HG03045 (cell line): ENCODE results near the gene PDE4D.

Source experiments
- ATAC-seq: cut with Tn5 transposase; IDR thresholded peaks from one replicate; pipeline ENCODE4 v1.9.1; 2021; ENCODE audit warnings: mild to moderate bottlenecking, moderate library complexity; ENCODE audit not compliant: unreplicated experiment

Gene PDE4D

DNA sequence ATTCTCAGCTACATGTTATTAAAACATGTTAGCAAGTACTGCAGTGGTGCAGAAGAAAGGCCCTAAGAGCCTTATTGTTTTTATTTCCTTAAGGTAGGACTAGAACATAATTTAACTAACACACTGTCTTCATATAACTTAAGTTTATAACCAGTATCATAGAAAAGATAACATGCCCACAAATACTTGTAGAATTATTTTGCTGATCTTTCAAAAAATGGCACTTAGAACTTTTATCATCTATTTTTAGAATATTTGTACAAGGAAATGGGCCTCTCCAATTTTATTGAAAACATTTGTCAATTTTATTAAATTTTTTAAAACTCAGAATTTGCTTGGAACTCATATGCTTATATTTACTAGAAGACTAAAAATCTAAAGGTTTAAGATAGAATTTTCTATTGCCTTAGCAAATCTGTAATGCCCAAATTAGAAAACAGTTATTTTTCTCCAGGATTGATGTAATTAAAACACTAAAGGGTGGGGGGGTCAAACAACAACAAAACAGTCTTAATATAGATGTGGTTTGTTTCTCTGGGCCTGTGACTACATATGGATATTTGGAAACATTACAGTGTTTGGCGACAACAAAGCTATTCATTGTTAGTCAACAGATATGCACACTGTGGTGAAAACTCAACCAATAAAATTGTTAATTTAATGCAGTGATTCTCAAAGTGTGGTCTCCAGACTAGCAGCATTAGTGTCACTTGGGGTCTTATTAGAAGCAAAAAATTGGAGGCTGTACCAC lies 360.4 kb downstream of the PDE4D start:
- ATAC-seq: no peak

DNA sequence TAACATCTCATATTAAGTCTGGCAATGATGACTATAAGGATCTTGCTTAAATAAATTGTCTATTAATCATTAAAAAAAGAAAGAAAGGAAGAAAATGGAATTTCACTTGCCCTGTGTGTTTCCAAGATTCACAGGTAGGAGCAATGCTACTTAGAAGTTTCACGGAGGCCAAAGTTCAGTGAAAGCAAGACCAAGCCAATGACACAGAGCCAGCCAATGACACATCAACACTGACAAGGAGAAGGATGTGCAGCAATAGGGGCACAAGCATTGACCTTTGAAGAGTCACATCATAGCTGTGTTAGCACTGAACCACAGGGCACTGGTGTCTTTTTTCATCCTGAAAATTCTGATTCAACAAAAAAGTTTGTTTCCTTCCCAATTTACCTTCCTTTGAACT lies 364.3 kb downstream of the PDE4D start:
- ATAC-seq: no peak

DNA sequence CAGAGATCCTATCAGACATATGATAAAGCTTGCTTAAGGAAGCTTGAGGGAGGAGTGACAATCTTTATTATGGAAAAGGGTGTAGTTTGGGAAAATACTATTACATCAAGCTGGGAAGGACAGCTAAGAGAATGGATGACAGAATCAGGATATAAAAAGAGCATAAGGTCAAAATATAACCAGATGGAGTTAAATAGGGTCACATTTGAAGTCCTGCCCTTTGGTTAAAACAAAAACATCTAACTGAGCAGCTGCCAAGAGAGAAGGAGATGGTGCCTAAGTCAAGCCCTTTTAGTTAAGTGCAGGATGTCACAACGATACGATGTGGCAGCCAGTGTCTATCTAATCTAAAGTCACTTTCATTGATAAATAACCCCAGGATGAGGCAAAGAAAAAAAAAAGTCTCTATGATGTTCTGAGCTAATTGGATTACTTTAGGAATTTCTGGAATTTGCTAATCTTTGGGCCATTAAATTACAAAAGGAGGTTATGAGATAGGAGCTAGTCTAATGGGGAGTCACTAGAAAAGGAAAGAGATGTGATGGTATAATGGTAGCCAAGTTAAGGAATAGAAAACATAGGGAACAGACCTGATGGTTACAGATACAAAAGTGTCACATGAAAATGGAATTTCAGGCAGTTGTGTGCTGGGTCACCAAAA lies 365.2 kb downstream of the PDE4D start:
- no peak for ATAC-seq

DNA sequence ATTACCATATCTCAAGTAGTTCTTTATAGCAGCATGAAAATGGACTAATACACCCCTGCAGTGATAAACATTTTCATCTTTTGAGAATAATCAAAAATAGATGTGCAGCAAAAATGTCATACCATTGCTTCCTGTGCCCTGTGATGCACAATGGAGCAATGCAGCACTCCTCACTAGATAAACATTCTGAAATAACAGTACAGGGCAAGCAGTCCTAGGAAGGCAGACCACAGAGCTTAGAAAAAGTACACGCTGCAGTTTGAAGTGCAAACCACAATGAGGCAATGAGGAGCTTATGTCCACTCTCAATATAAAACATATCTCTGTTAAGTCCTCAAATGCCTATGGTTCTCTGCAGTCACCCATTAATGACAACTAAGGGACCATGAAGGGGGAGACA lies 367.6 kb downstream of the PDE4D start:
- ATAC-seq: no peak

DNA sequence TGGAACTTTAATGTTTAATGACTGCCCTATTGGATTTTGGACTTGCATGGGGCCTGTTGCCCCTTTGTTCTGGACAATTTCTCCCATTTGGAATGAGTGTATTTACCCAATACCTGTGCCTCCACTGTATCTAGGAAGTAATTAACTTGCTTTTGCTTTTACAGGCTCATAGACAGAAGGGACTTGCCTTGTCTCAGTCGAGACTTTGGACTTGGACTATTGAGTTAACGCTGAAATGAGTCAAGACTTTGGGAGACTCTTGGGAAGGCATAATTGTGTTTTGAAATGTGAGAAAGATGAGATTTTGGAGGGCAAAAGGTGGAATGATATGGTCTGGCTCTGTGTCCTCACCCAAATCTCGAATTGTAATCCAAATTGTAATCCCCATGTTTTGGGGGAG lies 368.2 kb downstream of the PDE4D start:
- no peak for ATAC-seq

DNA sequence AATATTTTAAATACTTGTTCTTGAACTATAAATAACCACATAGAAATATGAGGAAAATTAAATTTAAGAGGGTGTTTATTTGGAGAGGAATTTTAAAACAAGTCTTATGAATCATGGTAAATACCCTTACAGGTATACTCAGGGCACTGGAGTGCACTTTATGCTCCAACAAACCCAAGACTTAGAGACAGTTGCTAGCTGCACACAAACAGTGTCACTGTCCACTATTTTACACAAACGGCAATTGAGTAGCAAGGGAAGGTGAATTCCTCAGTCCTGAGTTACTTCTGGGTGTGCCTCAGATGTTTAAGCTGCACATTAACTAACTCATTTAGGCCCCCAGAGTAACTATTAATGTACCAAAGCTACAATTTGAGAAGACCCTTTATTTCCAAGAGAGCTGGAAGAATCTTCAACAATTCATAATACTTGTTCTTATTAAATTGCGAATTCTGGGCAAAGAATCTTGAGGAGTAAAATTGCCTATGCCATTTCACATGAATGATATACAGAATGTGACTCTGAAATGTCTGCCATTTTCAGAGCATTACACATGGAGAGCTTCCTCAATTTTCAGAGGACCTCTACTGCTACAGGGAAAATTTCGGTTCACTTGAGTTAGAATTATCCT lies 371.2 kb downstream of the PDE4D start:
- no peak for ATAC-seq

DNA sequence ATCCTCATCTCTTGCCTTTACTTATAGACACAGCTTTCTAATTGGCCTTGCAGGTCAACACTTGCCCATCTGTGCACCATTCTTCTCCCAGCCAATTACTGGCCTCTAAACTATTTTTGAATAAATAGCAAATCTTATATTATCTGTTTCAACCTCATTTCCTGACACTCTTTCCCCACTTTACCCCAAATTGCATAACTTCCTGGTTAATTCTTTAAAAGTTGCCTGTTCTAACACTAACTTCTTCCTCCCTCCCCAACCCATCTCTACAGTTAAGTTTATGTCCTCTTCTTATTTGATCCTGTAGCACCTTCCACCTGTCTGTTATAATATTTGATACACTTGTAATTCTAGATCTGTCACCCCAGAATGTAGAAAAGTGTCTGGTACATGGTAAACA lies 372.1 kb downstream of the PDE4D start:
- ATAC-seq: no peak

DNA sequence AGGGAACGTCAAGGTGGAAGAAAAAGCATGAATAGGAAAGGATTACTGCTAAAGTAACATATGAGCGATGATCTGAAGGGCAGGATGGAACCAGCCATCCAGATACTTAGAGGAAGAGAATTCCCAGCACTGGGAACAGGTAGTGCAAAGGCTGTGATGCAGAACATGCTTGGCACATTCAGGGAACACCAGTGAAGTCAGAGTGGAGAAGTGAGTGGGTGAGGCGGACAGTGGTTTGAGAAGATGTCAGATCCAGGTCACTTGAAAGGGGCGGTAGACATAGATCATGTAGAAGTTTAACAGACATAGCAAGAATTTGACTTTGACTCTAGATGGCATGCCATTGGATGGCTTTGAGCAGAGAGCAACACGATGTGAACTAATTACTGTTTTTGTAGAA lies 374.2 kb downstream of the PDE4D start:
- no peak for ATAC-seq

DNA sequence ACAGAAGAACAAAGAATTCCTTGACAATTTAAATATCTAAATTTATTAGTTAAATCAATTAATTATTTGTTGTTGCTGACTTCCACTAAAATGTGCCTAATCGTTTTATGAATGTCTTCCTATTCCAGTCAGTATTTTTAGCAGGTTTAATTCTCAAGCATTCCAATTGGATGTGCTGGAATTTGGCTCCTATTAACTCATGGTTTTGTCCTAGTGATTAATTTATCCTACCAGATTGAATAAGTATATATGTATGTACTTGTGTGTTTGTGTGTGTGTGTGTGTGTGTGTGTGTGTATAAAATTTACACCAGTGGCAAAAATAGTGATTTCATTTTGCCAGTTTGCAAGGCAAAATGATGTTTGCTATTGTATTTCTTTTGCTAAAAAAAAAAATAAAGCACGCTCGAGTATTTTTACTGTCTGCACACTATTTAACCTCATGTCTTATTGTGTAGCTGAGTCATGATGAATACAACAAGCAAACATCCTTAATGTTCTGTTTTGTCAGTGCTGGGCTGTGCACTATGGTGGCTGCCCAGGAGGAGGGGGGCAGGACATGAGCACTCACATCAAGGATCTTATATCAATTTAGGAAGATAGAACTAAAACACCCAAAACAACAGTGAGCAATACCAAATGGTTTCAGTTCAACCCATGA lies 375.5 kb downstream of the PDE4D start:
- no peak for ATAC-seq

DNA sequence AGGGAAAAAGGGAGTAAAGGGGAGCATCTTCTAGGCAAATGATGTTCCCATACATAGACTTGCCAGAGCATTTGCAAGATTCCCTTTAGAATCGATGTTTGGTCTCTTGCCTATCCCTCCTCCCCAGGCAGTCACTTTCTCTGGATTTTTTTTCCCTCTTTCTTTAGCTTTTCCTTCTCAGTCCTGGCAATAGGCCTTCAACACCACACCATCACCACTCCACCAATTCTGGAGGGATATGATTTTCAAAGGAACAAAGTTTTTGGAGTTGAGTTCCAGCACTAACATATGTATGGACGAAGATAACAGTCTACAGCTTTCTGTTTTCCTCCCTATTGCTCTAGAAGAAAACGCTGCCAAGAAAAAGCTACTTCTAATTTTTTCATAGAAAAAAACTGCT lies 377.4 kb downstream of the PDE4D start:
- ATAC-seq: no peak

DNA sequence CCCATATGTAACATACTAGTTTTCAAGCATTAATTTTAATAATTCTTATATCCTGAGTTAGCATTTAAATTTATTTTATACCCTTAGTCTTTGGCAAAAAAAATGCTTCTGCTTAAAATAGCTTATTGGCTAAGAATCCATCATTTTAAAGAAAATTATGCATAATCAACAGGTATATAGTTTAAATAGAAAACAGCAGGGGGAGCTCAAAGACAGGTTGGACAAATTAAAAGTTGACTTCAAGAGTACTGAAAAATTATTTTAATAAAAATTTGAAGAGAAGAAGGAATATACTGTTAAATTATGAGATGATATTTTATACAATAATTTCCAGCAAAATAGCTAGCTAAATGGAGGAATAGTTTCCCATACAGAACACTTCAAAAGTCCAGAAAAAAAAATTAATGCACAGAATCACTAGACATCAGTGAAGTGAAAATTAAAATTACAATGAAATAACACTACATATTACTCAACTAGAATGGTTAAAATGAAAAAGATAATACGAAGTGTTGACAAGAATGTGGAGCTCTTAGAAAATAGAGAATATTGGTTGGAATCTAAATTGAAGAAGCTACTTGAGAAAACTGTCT lies 387.1 kb downstream of the PDE4D start:
- ATAC-seq: no peak

DNA sequence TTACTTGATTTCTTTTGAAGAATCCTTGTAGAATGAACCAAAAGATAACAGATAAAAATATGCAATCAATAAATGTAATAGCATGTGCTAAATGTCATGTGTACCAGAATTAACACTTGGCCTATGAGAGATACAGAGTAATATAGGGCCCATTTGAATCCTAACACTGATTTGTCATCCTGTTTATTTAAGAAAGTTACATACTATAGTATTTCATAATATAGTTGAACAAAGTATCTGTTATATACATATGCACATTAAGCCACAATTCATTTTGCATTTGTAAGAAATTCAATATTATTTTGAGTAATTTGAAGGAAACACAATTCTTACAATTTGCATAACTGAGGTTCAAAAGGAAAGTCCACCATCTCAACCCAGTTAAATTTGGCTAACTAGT lies 389.5 kb downstream of the PDE4D start:
- no peak for ATAC-seq

DNA sequence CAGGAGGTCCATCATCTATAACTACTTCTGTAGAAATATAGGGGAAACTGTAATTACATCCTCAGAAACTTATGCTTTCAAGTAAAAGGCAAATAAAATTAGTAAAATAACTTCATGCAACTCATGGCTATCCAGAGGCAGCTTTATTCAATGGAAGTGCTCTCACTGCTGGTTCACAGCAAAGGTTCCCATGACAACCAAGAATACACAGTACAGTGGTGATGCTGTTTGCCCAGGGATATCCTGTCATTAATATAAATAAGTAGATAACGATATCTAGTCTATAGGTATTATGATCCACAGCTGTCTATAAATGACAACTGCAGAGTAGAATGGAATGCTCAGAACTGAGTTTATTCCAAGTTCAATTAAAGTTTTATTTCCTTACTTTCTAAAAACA lies 390.3 kb downstream of the PDE4D start:
- no peak for ATAC-seq

DNA sequence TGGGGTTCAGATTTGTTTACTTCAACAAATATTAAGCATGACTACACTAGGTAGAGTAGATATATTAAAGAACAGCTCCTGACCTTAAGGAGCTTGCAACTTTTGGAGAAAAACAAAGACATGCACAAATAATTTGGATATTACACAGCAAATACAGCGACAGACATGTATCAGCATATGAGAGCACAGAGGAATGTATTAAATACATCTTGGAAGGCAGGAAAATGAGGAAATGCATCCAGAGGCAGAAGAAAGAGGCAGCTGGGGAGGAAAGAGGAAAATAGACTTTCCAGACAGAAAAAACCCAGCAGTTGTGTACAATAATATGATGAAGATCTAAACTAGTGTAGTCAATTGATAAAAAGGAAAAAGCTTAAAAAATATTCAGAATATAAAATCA lies 392.2 kb downstream of the PDE4D start:
- no peak for ATAC-seq

DNA sequence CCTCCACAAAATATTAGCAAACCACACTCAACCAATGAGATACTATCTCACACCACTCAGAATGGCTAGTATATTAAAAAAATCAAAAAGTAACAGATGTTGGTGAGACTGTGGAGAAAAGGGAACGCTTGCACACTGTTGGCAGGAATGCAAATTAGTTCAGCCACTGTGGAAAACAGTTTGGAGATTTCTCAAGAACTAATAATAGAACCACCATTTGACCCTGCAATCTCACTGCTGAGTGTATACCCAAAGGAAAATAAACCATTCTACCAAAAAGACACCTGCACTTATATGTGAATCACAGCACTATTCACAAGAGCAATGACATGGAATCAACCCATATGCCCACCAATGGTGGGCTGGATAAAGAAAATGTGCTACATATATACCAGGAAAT lies 393.5 kb downstream of the PDE4D start:
- ATAC-seq: no peak

DNA sequence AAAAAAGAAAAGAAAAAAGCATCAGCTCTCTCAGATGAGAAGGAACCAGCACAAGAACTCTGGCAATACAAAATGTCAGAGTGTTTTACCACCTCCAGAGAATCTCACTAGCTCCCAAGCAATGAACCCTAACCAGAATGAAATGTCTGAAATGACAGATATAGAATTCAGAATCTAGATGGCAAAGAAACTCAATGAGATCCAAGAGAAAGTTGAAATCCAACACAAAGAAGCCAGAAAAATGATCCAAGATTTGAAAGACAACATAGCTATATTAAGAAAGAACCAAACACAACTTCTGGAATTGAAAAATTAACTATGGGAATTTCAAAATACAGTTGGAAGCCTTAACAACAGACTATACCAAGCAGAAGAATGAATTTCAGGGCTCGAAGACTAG lies 396.3 kb downstream of the PDE4D start:
- ATAC-seq: no peak

DNA sequence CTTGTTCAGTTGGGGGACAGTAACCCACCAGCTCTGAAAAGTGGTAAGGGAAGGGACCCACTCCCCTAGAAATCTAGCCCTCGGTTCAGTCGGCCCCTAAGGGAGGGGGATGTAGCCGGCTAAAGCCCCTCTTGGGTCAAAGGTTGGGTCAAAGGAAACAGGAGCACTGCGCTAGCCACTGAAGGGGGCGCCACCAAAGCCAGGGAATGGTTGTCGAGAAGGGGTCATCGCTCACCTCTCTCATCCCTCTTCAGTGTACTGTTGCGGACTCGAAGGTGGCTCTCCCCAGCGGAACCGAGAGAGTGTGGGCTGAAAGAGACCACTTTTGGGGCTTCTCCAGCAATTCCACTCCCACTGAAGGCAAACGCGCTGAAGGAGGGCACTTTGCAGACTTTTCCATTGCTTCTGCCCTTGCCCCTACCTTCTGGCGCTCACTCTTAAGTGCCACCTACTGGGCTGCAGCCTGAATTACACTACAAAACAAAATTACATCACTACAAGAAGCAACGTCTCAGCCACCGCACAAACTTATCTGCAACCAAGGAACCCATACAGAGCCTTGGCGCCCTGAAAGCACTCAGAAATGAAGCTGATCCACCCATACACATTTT lies 396.9 kb downstream of the PDE4D start:
- ATAC-seq: no peak

DNA sequence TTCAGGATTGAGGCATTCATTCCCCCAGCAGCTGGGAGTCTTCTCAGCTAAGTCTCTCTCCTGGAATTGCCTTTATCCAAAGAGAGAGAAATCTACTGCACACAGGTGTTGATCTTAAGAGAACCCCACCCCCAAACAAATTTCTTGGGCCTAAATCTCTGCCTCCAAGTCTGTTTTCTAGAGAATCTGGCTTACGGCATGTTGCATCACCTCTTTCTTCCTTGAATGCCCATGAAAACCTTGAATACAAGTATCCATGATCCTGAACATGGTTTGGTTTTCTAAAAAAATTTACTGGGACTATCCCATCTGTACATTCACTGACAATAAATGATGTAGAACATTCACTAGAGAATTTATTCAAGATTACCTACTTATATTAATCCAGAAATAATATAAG lies 401.6 kb downstream of the PDE4D start:
- no peak for ATAC-seq

DNA sequence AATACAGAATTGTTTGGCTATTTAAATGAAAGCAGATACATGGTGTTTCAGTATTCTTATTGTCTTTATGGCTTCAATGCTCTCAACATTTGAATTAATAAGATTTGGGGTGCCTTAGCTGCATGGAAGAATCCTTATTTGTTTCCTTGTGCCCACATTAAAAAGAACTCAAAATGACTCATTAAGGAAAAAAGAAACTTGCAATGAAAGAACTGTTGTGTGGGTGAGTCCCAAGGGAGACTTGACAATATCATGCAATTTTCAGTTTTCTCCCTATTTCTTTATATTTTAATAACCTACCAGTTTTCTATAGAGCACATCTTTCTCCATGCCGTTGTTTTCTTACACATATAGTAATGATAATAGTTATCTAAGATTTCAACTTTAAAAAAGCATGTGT lies 404.0 kb downstream of the PDE4D start:
- no peak for ATAC-seq

DNA sequence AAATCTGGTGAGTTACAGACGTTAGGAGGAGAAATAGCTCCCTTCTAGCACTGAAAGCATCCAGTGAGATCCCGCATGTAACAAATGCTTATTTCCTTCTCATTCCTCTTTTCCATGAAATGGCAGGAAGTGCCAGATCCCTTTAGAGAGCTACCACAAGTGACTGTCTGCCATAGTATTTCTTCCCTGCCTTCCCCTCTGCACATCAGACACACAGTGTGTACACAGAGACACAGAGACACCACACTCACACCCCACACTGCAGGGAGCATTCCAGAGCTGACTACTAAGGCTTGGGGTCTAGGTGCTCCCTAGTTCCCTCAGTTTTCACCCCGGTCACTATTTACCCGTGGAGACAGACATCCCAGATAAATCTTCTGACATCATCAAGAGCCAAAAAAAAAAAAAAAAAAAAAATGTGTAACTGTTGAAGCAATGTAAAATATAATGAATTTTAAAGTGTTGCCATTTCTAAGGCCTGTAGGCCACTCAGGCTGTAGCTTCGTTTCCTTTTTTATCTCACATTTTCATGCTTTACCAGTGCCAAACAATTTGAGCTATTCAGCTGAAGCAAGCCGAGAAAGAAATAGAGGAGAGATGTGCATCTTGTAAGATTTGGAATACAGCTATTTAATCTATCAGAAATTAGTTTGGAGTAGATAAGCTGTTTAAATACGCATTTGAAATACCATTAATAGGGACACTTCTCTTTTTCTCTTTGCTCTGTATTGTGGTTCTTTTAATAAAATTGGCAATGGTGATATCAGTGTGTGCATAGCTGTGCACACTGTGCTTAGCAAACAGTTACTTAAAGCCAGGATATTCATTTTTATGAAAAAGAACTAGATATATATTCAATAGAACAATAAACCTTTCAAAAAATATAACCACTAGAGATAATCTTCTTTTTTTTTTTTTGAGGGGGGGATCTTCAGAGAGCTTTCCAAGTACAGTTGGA lies 405.5 kb downstream of the PDE4D start:
- no peak for ATAC-seq
